OCI-LY7 (cell line): ENCODE results near the gene SMAD5. TPM values are rescaled to one million over a fixed set of nuclear protein-coding genes. Genes with fewer than 3 reads are reported as not detected.

Experiments
- BruUV-seq: library from RNA; stranded (reverse); fragments of 400-500 nt; replicated peaks from 2 replicates; lab custom pipeline; 2021; lab: Mats Ljungman, UMichigan
- CTCF ChIA-PET: fragments of 300-600 bp; sonication (Branson Sonifier 250); formaldehyde crosslinking; loops from one replicate; lab custom pipeline; 2022; ENCODE audit warnings: antibody characterized with exemption; ENCODE audit not compliant: unreplicated experiment; lab: Charles Lee
- POLR2A ChIA-PET: fragments of 300-600 bp; sonication (Branson Sonifier 250); formaldehyde crosslinking; loops from one replicate; lab custom pipeline; 2022; ENCODE audit warnings: antibody characterized with exemption; lab: Charles Lee
- DNase-seq: peaks from one replicate; pipeline ENCODE4 v3.0.0-alpha.2; 2015; ENCODE audit warnings: low spot score
- H2AFZ ChIP-seq: fragments of 200-600 bp; sonication (generic), shearing (Covaris generic); 2 replicates; pipeline ENCODE4 v1.6.1; 2014; ENCODE audit warnings: mild to moderate bottlenecking, antibody characterized with exemption, low read length, moderate library complexity
- H3K27ac ChIP-seq: fragments of 200-600 bp; sonication (generic); 2 replicates; pipeline ENCODE4 v1.5.1; 2014; ENCODE audit warnings: mixed run types, low read depth, mild to moderate bottlenecking, moderate library complexity, low read length, inconsistent platforms; ENCODE audit not compliant: poor library complexity, severe bottlenecking
- H3K36me3 ChIP-seq: fragments of 200-600 bp; sonication (generic); 2 replicates; pipeline ENCODE4 v1.6.1; 2014; ENCODE audit warnings: mild to moderate bottlenecking, antibody characterized with exemption, low read length, moderate library complexity, mixed read lengths; ENCODE audit not compliant: insufficient read depth
- H3K4me1 ChIP-seq: fragments of 200-600 bp; sonication (generic); 2 replicates; pipeline ENCODE4 v1.5.1; 2014; ENCODE audit warnings: mild to moderate bottlenecking, low read length; ENCODE audit not compliant: insufficient read depth, poor library complexity, severe bottlenecking
- H3K4me2 ChIP-seq: fragments of 200-600 bp; sonication (generic); 2 replicates; pipeline ENCODE4 v1.6.1; 2014; ENCODE audit warnings: mild to moderate bottlenecking, low read length
- H3K4me3 ChIP-seq: fragments of 200-600 bp; sonication (generic); 2 replicates; pipeline ENCODE4 v1.5.1; 2014; ENCODE audit warnings: mild to moderate bottlenecking, low read depth, low read length; ENCODE audit not compliant: poor library complexity, severe bottlenecking
- H3K79me2 ChIP-seq: fragments of 200-600 bp; sonication (generic); 2 replicates; pipeline ENCODE4 v1.6.1; 2016; ENCODE audit warnings: low read depth, mild to moderate bottlenecking, low read length, moderate library complexity, mixed read lengths; ENCODE audit not compliant: insufficient read depth
- H3K9me2 ChIP-seq: fragments of 200-600 bp; sonication (generic); 2 replicates; pipeline ENCODE4 v1.6.1; 2016; ENCODE audit warnings: mild to moderate bottlenecking, low read length, mixed read lengths; ENCODE audit not compliant: insufficient read depth
- H3K9me3 ChIP-seq: fragments of 200-600 bp; sonication (generic); 2 replicates; pipeline ENCODE4 v1.6.1; 2014; ENCODE audit warnings: mild to moderate bottlenecking, mixed run types, low read length, mixed read lengths
- H4K20me1 ChIP-seq: fragments of 200-600 bp; sonication (generic); 2 replicates; pipeline ENCODE4 v1.6.1; 2014; ENCODE audit warnings: mild to moderate bottlenecking, antibody characterized with exemption, low read length, moderate library complexity, mixed read lengths; ENCODE audit not compliant: insufficient read depth
- EZH2phosphoT487 ChIP-seq: fragments of 200-600 bp; sonication (generic); IDR thresholded peaks from 2 replicates; pipeline ENCODE4 v1.6.1; 2018; ENCODE audit warnings: low read depth, borderline replicate concordance, mild to moderate bottlenecking, mixed run types, antibody characterized with exemption, low read length, moderate library complexity, mixed read lengths
- intact Hi-C: fragments of 100-400 bp; cut with micrococcal nuclease; formaldehyde crosslinking; loops from one replicate; pipeline ENCODE4 v1.10.0; 2022; ENCODE audit not compliant: unreplicated experiment
- total RNA-seq, 2 experiments: library from RNA; depleted of rRNA in 1 of 2; stranded (reverse); fragments of >200 nt in 1 of 2; shearing (Covaris generic) in 1 of 2; gene quantifications; 2 replicates each; pipeline ENCODE4 v1.2.3, GENCODE V29; 2014 to 2022
- TF ChIP-seq, protein P1 (sequence below): fragments of 200-600 bp; sonication (generic); conservative IDR thresholded peaks from 2 replicates; pipeline ENCODE4 v1.5.1; 2014; ENCODE audit warnings: mild to moderate bottlenecking, antibody characterized with exemption, low read length, moderate library complexity, mixed read lengths

SMAD5 gene
- total RNA-seq, 2 experiments from 2014 or later, result 32.9 to 94.5 TPM

DNA sequence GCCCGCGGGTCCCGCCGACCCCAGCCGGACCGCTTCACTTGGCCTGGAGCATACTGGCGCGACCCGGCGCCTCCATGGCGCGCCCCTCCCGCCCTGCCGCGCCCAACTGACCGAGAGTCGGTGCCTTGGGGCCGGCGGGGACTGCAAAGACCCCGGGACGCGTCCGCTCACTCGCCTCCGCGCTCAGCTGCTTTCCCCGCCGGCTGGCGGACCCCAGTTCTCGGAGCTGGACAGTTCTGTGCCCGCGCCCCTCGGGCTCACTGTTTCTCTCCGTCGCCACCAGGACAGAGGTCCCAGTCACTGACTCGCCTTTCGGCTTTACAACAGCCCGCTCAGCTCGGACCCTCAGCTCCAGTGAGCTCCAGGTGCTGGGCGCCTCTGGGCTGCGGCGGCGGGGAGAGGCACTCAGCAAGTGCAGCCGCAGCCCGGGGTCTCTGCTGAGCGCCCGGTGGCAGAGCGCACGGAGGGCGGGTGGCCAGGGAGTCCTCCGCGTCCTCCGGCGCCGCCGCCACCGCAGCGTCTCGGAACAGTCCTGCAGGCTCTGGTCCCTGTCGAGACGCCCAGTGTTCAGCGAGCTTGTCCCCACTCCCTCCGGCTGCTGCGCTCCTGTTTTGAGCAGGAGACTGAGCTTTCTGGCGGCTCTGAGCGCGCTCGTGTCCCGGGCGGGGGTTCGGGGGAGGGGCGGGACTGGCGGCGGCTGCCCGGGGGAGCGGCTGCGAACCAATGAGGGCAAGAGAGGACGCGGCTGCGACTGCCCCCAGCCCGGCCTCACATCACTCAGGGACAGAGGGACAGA is 60.1 kb downstream of the SMAD5 start, which contains the start of gene SMIM32:
TSS of gene SMIM32 (minus strand) at position 637 of the 796 bp plus-strand sequence. CDS start 638 bp downstream, outside the sequence.
- no TSS peak for BruUV-seq
- no peak for DNase-seq
- Histone ChIP-seq H3K9me2 (no peaks in the 10 kb centered on the region), H3K27ac (no peak within 1 kb of the TSS), H4K20me1 (no peaks in the 10 kb centered on the region), H3K4me1 (no peaks in the 10 kb centered on the region), H3K79me2 (no peaks in the 10 kb centered on the region), H3K36me3 (peaks cover 13% of the 10 kb centered on the region; the same call in 1 of the 2 replicates), H3K9me3 (no peaks in the 10 kb centered on the region), H3K4me3 (no peak within 1 kb of the TSS), H3K4me2 (no peak within 1 kb of the TSS), H2AFZ (no peak within 1 kb of the TSS)
- POLR2A ChIA-PET, result no interaction called here
- no peak for TF ChIP-seq EZH2phosphoT487
- intact Hi-C loops, result no loop called here
- CTCF ChIA-PET, result no interaction called here

DNA sequence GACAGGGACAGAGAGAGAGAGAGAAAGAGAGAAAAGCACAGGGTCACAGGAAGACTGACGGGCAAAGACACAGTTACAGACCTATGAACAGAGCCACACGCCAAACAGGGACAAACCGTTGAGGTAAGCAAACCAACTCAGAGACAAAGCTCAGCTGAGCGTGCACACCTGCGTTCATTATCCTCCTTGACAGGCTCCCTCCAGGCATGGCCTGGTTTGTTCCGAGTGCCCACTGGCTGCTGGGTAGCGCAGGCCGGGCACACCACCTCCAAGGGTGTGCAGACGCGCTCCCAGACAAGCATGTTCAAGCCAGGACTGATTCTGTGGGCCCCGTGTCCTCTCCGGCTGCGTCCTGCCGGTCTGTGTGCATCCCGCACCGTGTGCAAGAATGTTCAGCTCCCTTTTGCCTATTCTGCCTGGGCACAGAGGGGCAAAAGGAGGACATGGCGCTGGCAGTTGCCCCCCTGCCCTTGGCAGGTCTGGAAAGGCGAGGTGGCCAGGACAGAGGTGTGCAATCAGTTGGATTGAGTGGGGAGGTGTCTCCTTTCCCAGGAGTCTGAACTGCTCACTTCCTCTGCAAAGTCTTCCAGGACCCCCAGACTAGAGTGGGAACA is 60.8 kb downstream of the SMAD5 start:
- Histone ChIP-seq H4K20me1 (no peaks in the 10 kb centered on the region), H3K79me2 (no peaks in the 10 kb centered on the region), H3K4me2 (no peak overlapping the region), H3K9me2 (no peaks in the 10 kb centered on the region), H3K27ac (no peak overlapping the region), H3K4me3 (no peak overlapping the region), H2AFZ (no peak overlapping the region), H3K4me1 (no peaks in the 10 kb centered on the region), H3K9me3 (no peaks in the 10 kb centered on the region), H3K36me3 (peaks cover 6% of the 10 kb centered on the region; the same call in 1 of the 2 replicates)
- DNase-seq, result no peak
- CTCF ChIA-PET, result no interaction called here
- TF ChIP-seq EZH2phosphoT487, result no peak
- TF ChIP-seq, protein P1, sequence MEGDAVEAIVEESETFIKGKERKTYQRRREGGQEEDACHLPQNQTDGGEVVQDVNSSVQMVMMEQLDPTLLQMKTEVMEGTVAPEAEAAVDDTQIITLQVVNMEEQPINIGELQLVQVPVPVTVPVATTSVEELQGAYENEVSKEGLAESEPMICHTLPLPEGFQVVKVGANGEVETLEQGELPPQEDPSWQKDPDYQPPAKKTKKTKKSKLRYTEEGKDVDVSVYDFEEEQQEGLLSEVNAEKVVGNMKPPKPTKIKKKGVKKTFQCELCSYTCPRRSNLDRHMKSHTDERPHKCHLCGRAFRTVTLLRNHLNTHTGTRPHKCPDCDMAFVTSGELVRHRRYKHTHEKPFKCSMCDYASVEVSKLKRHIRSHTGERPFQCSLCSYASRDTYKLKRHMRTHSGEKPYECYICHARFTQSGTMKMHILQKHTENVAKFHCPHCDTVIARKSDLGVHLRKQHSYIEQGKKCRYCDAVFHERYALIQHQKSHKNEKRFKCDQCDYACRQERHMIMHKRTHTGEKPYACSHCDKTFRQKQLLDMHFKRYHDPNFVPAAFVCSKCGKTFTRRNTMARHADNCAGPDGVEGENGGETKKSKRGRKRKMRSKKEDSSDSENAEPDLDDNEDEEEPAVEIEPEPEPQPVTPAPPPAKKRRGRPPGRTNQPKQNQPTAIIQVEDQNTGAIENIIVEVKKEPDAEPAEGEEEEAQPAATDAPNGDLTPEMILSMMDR, result no peak
- POLR2A ChIA-PET, result no interaction called here
- intact Hi-C loops, result no loop called here
- BruUV-seq, result no TSS peak

DNA sequence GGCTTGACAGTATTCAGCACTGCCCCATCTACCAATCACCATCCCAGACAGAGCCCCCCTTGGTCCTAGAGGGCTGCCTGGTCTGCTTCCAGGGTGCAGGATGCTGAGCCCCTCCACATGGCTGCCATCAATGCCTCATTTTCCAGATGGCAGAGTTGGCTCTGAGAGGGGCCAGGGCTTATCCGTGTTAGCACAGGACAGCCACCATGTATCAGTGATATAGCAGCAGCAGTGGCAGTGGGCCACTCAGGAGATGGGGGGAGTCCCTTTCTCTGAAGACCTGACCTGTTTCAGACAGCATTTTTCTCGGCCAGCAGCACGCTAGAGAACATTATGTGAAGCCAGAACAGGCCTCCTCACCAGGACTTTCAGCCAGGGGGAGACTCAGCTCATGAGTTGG is 61.9 kb downstream of the SMAD5 start:
- CTCF ChIA-PET, result no interaction called here
- DNase-seq, result no peak
- no peaks in the 10 kb centered on the region for H3K9me2 ChIP-seq
- intact Hi-C loops, result no loop called here
- no peaks in the 10 kb centered on the region for H3K4me1 ChIP-seq
- H3K4me3 ChIP-seq, result no peak overlapping the region
- H2AFZ ChIP-seq, result no peak overlapping the region
- POLR2A ChIA-PET, result no interaction called here
- no peaks in the 10 kb centered on the region for H3K36me3 ChIP-seq
- no peak overlapping the region for H3K4me2 ChIP-seq
- H3K79me2 ChIP-seq, result no peaks in the 10 kb centered on the region
- H3K27ac ChIP-seq, result no peak overlapping the region
- no peak for TF ChIP-seq EZH2phosphoT487
- TF ChIP-seq, protein P1, result no peak
- no peaks in the 10 kb centered on the region for H3K9me3 ChIP-seq
- no TSS peak for BruUV-seq
- H4K20me1 ChIP-seq, result no peaks in the 10 kb centered on the region
